ENCODE data around the gene BET1L. TPM values are rescaled to one million over a fixed set of nuclear protein-coding genes. Genes with fewer than 3 reads are reported as not detected.

The BET1L gene
- total and polyA plus RNA-seq, 2 experiments from 2014 or later = 19.5 to 22.8 TPM

- Histone ChIP-seq H2AFZ (no peak overlapping the region), H3K4me1 (ENCODE audit: insufficient read depth) (peaks cover 12% of the 10 kb centered on the region; the same call in 1 of the 2 replicates), H3K79me2 (replicated peaks; ENCODE audit: insufficient read depth) (peaks cover 27% of the 10 kb centered on the region), H3K4me2 (peak overlapping the region; percentile 100), H3K4me3 (peak overlapping the region; percentile 96), H3F3A (replicated peaks; ENCODE audit: low read depth) (peaks cover 13% of the 10 kb centered on the region), H4K20me1 (replicated peaks; ENCODE audit: insufficient read depth) (peaks cover 4% of the 10 kb centered on the region), H3K27ac (ENCODE audit: low read depth) (no peak overlapping the region), H3K27me3 (ENCODE audit: insufficient read depth) (no peaks in the 10 kb centered on the region), H3K36me3 (ENCODE audit: insufficient read depth) (peaks cover 5% of the 10 kb centered on the region), H3K9me2 (ENCODE audit: insufficient read depth) (no peaks in the 10 kb centered on the region)
- ATAC-seq = no peak
- no peaks in the 10 kb centered on the region; the same call in 2 of the 3 replicates for H3K9me3 Mint-ChIP-seq
- peaks cover 57% of the 10 kb centered on the region for H3K36me3 Mint-ChIP-seq (ENCODE audit: low read depth)
- peaks cover 14% of the 10 kb centered on the region for H3K27me3 Mint-ChIP-seq (ENCODE audit: insufficient read depth, low read depth, poor library complexity)
- no peak overlapping the region for H3K27ac Mint-ChIP-seq
- DNase-seq (ENCODE audit: low spot score) = no peak
- H3K4me1 Mint-ChIP-seq = peaks cover 8% of the 10 kb centered on the region; the same call in 2 of the 3 replicates
- no peak for TF ChIP-seq EZH2 (IDR thresholded peaks at IDR 0.05; ENCODE audit: low read depth, unreplicated experiment)
- H3K4me3 Mint-ChIP-seq = peak overlapping the region; percentile 99
These were observed 2.3 kb upstream of the BET1L start for GRCh38 chr11:209275-210121.

GRCh38 chr11:208917-209260, 1.7 kb upstream of the BET1L start:
- H3K27me3 ChIP-seq (ENCODE audit: insufficient read depth) = no peaks in the 10 kb centered on the region
- Mint-ChIP-seq H3K4me1 (peaks cover 8% of the 10 kb centered on the region; the same call in 2 of the 3 replicates), H3K36me3 (ENCODE audit: low read depth) (peaks cover 58% of the 10 kb centered on the region), H3K27ac (no peak overlapping the region), H3K9me3 (no peaks in the 10 kb centered on the region; the same call in 2 of the 3 replicates), H3K4me3 (peak overlapping the region; percentile 99), H3K27me3 (ENCODE audit: insufficient read depth, low read depth, poor library complexity) (peaks cover 15% of the 10 kb centered on the region)
- ATAC-seq = peak; percentile 2
- H3K4me2 ChIP-seq = peak overlapping the region; percentile 100
- H3K4me1 ChIP-seq (ENCODE audit: insufficient read depth) = peaks cover 12% of the 10 kb centered on the region; the same call in 1 of the 2 replicates
- no peaks in the 10 kb centered on the region for H3K9me2 ChIP-seq (ENCODE audit: insufficient read depth)
- H3K79me2 ChIP-seq (replicated peaks; ENCODE audit: insufficient read depth) = peaks cover 27% of the 10 kb centered on the region
- peak overlapping the region; percentile 96 for H3K4me3 ChIP-seq
- H2AFZ ChIP-seq = no peak overlapping the region
- H3K27ac ChIP-seq (ENCODE audit: low read depth) = no peak overlapping the region
- H4K20me1 ChIP-seq (replicated peaks; ENCODE audit: insufficient read depth) = peaks cover 4% of the 10 kb centered on the region
- no peak for DNase-seq (ENCODE audit: low spot score)
- H3K36me3 ChIP-seq (ENCODE audit: insufficient read depth) = peaks cover 5% of the 10 kb centered on the region
- H3F3A ChIP-seq (replicated peaks; ENCODE audit: low read depth) = peaks cover 13% of the 10 kb centered on the region
- TF ChIP-seq ZNF331 (CRISPR knock-in tag; IDR thresholded peaks at IDR 0.05; ENCODE audit: low read depth) = no peak
- no peak for TF ChIP-seq REST (IDR thresholded peaks at IDR 0.05; ENCODE audit: unreplicated experiment)
- no peak for TF ChIP-seq ZNF114 (CRISPR knock-in tag; IDR thresholded peaks at IDR 0.05)
- no peak for TF ChIP-seq CREB1 (CRISPR knock-in tag; IDR thresholded peaks at IDR 0.05; ENCODE audit: low read depth)
- no peak for TF ChIP-seq EZH2 (IDR thresholded peaks at IDR 0.05; ENCODE audit: low read depth, unreplicated experiment)
- TF ChIP-seq NANOG (IDR thresholded peaks at IDR 0.05; ENCODE audit: borderline replicate concordance) = no peak
- TF ChIP-seq CTCF (conservative IDR thresholded peaks at IDR 0.05; ENCODE audit: low read depth in 2 of 2) = no peak
- TF ChIP-seq EZH2phosphoT487 (IDR thresholded peaks at IDR 0.05; ENCODE audit: unreplicated experiment) = no peak
- TF ChIP-seq POLR2AphosphoS5 (IDR thresholded peaks at IDR 0.05; ENCODE audit: low read depth) = no peak
- no peak for TF ChIP-seq STAT1 (IDR thresholded peaks at IDR 0.05; ENCODE audit: unreplicated experiment)
